H1 (cell line): ENCODE measurements around the gene KTI12. TPM values are rescaled to one million over a fixed set of nuclear protein-coding genes. Genes with fewer than 3 reads are reported as not detected.

ENCODE experiments used
- CTCF ChIA-PET: fragments of 300-600 bp; sonication (Branson Sonifier 250); formaldehyde crosslinking; loops from one replicate; lab custom pipeline; 2021; ENCODE audit not compliant: partially characterized antibody; lab: Charles Lee
- POLR2A ChIA-PET: fragments of 300-600 bp; sonication (Branson Sonifier 250); formaldehyde crosslinking; loops from one replicate; lab custom pipeline; 2021; ENCODE audit warnings: inconsistent platforms; ENCODE audit not compliant: partially characterized antibody; lab: Charles Lee
- DNase-seq, 2 experiments: peaks; one replicate each; pipeline versions ENCODE4 v3.0.0 to v3.0.0-alpha.2; 2010 to 2022; ENCODE audit warnings: low spot score in 2 of 2, low read depth in 1 of 2, mixed read lengths in 1 of 2
- FAIRE-seq: peaks from 2 replicates; lab custom pipeline; 2011; peaks lifted over from hg19 to GRCh38; lab: Jason Lieb, UNC
- H2AFZ ChIP-seq: 2 replicates; pipeline ENCODE4 v1.8.1; 2012; ENCODE audit warnings: low read length, inconsistent platforms
- H2AK5ac ChIP-seq: 2 replicates; pipeline ENCODE4 v1.6.1; 2013; ENCODE audit warnings: low read depth, low read length
- H2BK120ac ChIP-seq: replicated peaks from 2 replicates; pipeline ENCODE3; 2013; ENCODE audit warnings: low read depth, low read length, inconsistent platforms
- H2BK12ac ChIP-seq: 2 replicates; pipeline ENCODE4 v1.6.1; 2013; ENCODE audit warnings: low read depth, low read length
- H2BK15ac ChIP-seq: 2 replicates; pipeline ENCODE4 v1.6.1; 2013; ENCODE audit warnings: low read length
- H2BK20ac ChIP-seq: 2 replicates; pipeline ENCODE4 v1.6.1; 2013; ENCODE audit warnings: low read length
- H2BK5ac ChIP-seq: 2 replicates; pipeline ENCODE4 v1.6.1; 2013; ENCODE audit warnings: low read depth, low read length
- H3K14ac ChIP-seq: 2 replicates; pipeline ENCODE4 v1.6.1; 2013; ENCODE audit warnings: inconsistent platforms; ENCODE audit not compliant: insufficient read length
- H3K18ac ChIP-seq: 2 replicates; pipeline ENCODE4 v1.6.1; 2013; ENCODE audit warnings: low read length; ENCODE audit errors: extremely low read depth
- H3K23ac ChIP-seq: 2 replicates; pipeline ENCODE4 v1.6.1; 2013; ENCODE audit warnings: inconsistent platforms; ENCODE audit not compliant: insufficient read length
- H3K23me2 ChIP-seq: 2 replicates; pipeline ENCODE4 v1.6.1; 2013; ENCODE audit warnings: low read depth, low read length
- H3K27ac ChIP-seq: 2 replicates; pipeline ENCODE4 v1.6.1; 2011; ENCODE audit warnings: low read depth, low read length, inconsistent platforms
- H3K27me3 ChIP-seq, 4 experiments: replicated peaks in 1 of 4; 1 replicate in 1 of 4; 2 replicates in 3 of 4; pipeline versions ENCODE4 v1.6.1 to v1.8.1; 2011 to 2013; ENCODE audit warnings: low read length in 3 of 4, mild to moderate bottlenecking in 3 of 4, inconsistent platforms in 2 of 4, mixed read lengths in 2 of 4, moderate library complexity in 1 of 4; ENCODE audit not compliant: control insufficient read depth in 3 of 4, insufficient read depth in 3 of 4; ENCODE audit errors: extremely low read depth in 1 of 4
- H3K36me3 ChIP-seq, 4 experiments: 2 replicates each; pipeline versions ENCODE4 v1.6.1 to v1.8.1; 2011 to 2013; ENCODE audit warnings: mild to moderate bottlenecking in 4 of 4, low read length in 3 of 4, moderate library complexity in 2 of 4, control low read depth in 1 of 4, inconsistent platforms in 1 of 4; ENCODE audit not compliant: insufficient read depth in 4 of 4, control insufficient read depth in 2 of 4
- H3K4ac ChIP-seq: replicated peaks from 2 replicates; pipeline ENCODE3; 2013; ENCODE audit warnings: low read length, low read depth, mixed read lengths, inconsistent platforms; ENCODE audit not compliant: insufficient read length
- H3K4me1 ChIP-seq, 4 experiments: replicated peaks in 1 of 4; 1 replicate in 1 of 4; 2 replicates in 3 of 4; pipeline versions ENCODE4 v1.6.1 to v1.8.1; 2011 to 2013; ENCODE audit warnings: low read length in 3 of 4, inconsistent platforms in 2 of 4, mixed read lengths in 1 of 4; ENCODE audit not compliant: insufficient read depth in 4 of 4, control insufficient read depth in 3 of 4
- H3K4me2 ChIP-seq, 2 experiments: 2 replicates each; pipeline versions ENCODE4 v1.6.1 to v1.8.1; 2011 to 2013; ENCODE audit warnings: low read depth in 2 of 2, low read length in 2 of 2, control low read depth in 1 of 2, inconsistent platforms in 1 of 2, mild to moderate bottlenecking in 1 of 2; ENCODE audit not compliant: insufficient read depth in 1 of 2
- H3K4me3 ChIP-seq, 4 experiments: fragments of 200-600, 300-600 bp in 1 of 4; sonication (generic), shearing (Covaris generic), sonication (Bioruptor Twin) in 1 of 4; 2 replicates each; pipeline versions ENCODE4 v1.5.1 to v1.8.1; 2011 to 2016; ENCODE audit warnings: low read length in 4 of 4, low read depth in 3 of 4, control low read depth in 2 of 4, inconsistent platforms in 2 of 4, mild to moderate bottlenecking in 2 of 4, mixed read lengths in 1 of 4, moderate library complexity in 1 of 4; ENCODE audit not compliant: insufficient read depth in 2 of 4; ENCODE audit errors: extremely low read depth in 1 of 4
- H3K56ac ChIP-seq: replicated peaks from 2 replicates; pipeline ENCODE3; 2013; ENCODE audit warnings: low read depth, mild to moderate bottlenecking, mixed read lengths, low read length, inconsistent platforms; ENCODE audit not compliant: insufficient read length
- H3K79me1 ChIP-seq: 2 replicates; pipeline ENCODE4 v1.6.1; 2013; ENCODE audit warnings: low read depth, low read length, control low read depth
- H3K79me2 ChIP-seq, 2 experiments: 2 replicates each; pipeline versions ENCODE4 v1.6.1 to v1.8.1; 2012 to 2013; ENCODE audit warnings: low read length in 2 of 2, mild to moderate bottlenecking in 2 of 2, inconsistent platforms in 1 of 2; ENCODE audit not compliant: insufficient read depth in 2 of 2, control insufficient read depth in 1 of 2
- H3K9ac ChIP-seq, 4 experiments: replicated peaks in 1 of 4; 1 replicate in 1 of 4; 2 replicates in 3 of 4; pipeline versions ENCODE4 v1.6.1 to v1.8.1; 2011 to 2013; ENCODE audit warnings: low read depth in 3 of 4, low read length in 3 of 4, control low read depth in 2 of 4, mild to moderate bottlenecking in 2 of 4, moderate library complexity in 2 of 4, inconsistent platforms in 1 of 4; ENCODE audit errors: extremely low read depth in 1 of 4
- H3K9me3 ChIP-seq, 2 experiments: 2 replicates each; pipeline versions ENCODE4 v1.6.1 to v1.8.1; 2012 to 2013; ENCODE audit warnings: mild to moderate bottlenecking in 2 of 2, moderate library complexity in 2 of 2, control low read depth in 1 of 2, inconsistent platforms in 1 of 2, low read depth in 1 of 2, low read length in 1 of 2, mixed read lengths in 1 of 2; ENCODE audit not compliant: insufficient read depth in 2 of 2
- H4K20me1 ChIP-seq, 2 experiments: replicated peaks in 1 of 2; 2 replicates each; pipeline versions ENCODE3 to v1.8.1; 2011 to 2013; ENCODE audit warnings: inconsistent platforms in 2 of 2, low read length in 2 of 2, mild to moderate bottlenecking in 1 of 2; ENCODE audit not compliant: insufficient read depth in 2 of 2, control insufficient read depth in 1 of 2
- H4K5ac ChIP-seq: 2 replicates; pipeline ENCODE4 v1.6.1; 2013; ENCODE audit warnings: low read length, low read depth, mixed read lengths, inconsistent platforms; ENCODE audit not compliant: insufficient read length
- H4K8ac ChIP-seq: 2 replicates; pipeline ENCODE4 v1.8.0; 2013; ENCODE audit warnings: mild to moderate bottlenecking, moderate library complexity, low read length, inconsistent platforms; ENCODE audit not compliant: insufficient read depth; ENCODE audit errors: extremely low read depth
- H4K91ac ChIP-seq: replicated peaks from 2 replicates; pipeline ENCODE3; 2013; ENCODE audit warnings: low read length, mixed read lengths, inconsistent platforms; ENCODE audit not compliant: insufficient read length
- ATF2 ChIP-seq: IDR thresholded peaks from 2 replicates; pipeline ENCODE4 v1.6.1; 2012; ENCODE audit warnings: low read length, inconsistent platforms
- WGBS, 2 experiments: shearing (Covaris generic) in 1 of 2; methylation state at CpG; one replicate each; pipeline versions ENCODE4 v1.1.6 to v1.1.7; 2013 to 2015; ENCODE audit warnings: low lambda C conversion rate in 2 of 2, mixed read lengths in 2 of 2, inconsistent platforms in 1 of 2, low coverage in 1 of 2, missing lambda C conversion rate in 1 of 2; ENCODE audit not compliant: insufficient replicate concordance in 2 of 2, insufficient coverage in 1 of 2, insufficient read length in 1 of 2; ENCODE audit errors: extremely low coverage in 1 of 2, missing lambda C conversion rate in 1 of 2; 5-methylcytosine and 5-hydroxymethylcytosine counted together
- polyA plus RNA-seq, 7 experiments: library from polyadenylated mRNA; depleted of rRNA in 3 of 7; stranded (reverse) in 5 of 7; unstranded in 2 of 7; fragments of >200 nt in 5 of 7; fragments of 200-250 nt in 2 of 7; gene quantifications; 1 replicate in 5 of 7; 2 replicates in 1 of 7; 4 replicates in 1 of 7; pipeline versions ENCODE4 v1.2.1 to v1.2.3, GENCODE V29; 2011 to 2013; ENCODE audit warnings: missing spikeins in 2 of 7, mixed read lengths in 2 of 7
- total RNA-seq: library from RNA; stranded (reverse); fragmentation: NEBNext Ultra II Directional; extraction: Animal tissue kit (Norgen Biotek cat#: 25700); gene quantifications from 2 replicates; pipeline ENCODE4 v1.2.1, GENCODE V29; 2021

The KTI12 gene
- total and polyA plus RNA-seq, 2 of the 8 experiments (the other 6 are each of a cell fraction or from before 2014, with no cell fraction given), result 7.5 to 16.2 TPM

- Histone ChIP-seq H2BK5ac (peak within 1 kb of the TSS; percentile 97), H3K79me2 (peaks cover 17 to 80% of the 10 kb centered on the region in 2 experiments), H2BK15ac (peak within 1 kb of the TSS; percentile 74; the same call in 1 of the 2 replicates), H3K4ac (peak within 1 kb of the TSS; percentile 89), H3K4me1 (peaks cover 0 to 7% (median 2%) of the 10 kb centered on the region in 4 experiments; a peak in 3 of 7 replicates), H4K91ac (peak within 1 kb of the TSS; percentile 90), H2BK120ac (peak within 1 kb of the TSS; percentile 41), H3K4me3 (peak within 1 kb of the TSS; percentile 87 to 98 (median 92)), H4K8ac (peak within 1 kb of the TSS; percentile 99; the same call in 1 of the 2 replicates), H3K4me2 (peak within 1 kb of the TSS; percentile 79 to 96), H4K20me1 (peaks cover 0 to 6% of the 10 kb centered on the region in 2 experiments), H2AFZ (peak within 1 kb of the TSS; percentile 11; the same call in 1 of the 2 replicates), H3K9me3 (no peaks in the 10 kb centered on the region), H3K27ac (peak within 1 kb of the TSS; percentile 93), H3K18ac (peak within 1 kb of the TSS; percentile 86), H3K14ac (peak within 1 kb of the TSS; percentile 62), H3K23ac (no peak within 1 kb of the TSS), H2BK20ac (no peak within 1 kb of the TSS), H2AK5ac (peak within 1 kb of the TSS; percentile 77; the same call in 1 of the 2 replicates), H3K9ac (peak within 1 kb of the TSS; percentile 90 to 99 (median 94)), H3K79me1 (peaks cover 6% of the 10 kb centered on the region), H3K56ac (peak within 1 kb of the TSS; percentile 82), H4K5ac (peak within 1 kb of the TSS; percentile 92), H2BK12ac (peak within 1 kb of the TSS; percentile 63), H3K27me3 (no peaks in the 10 kb centered on the region), H3K23me2 (peaks cover 11% of the 10 kb centered on the region; the same call in 1 of the 2 replicates), H3K36me3 (peaks cover 8 to 35% (median 20%) of the 10 kb centered on the region in 4 experiments)
- DNase-seq, result peak; percentile 73 to 95
- ChIA-PET CTCF (interaction anchor here (1.3 kb wide), 1 partner anchor 159 kb away, joined by 5 read pairs; no protein-coding TSS in a partner anchor), POLR2A (interaction anchor here (0.6 to 5.4 kb wide), 33 partner anchors 8 to 634 kb away, joined by 3 to 61 read pairs (median 4); partner anchors contain the start of genes CC2D1B, KTI12, ORC1 and PRPF38A)
- 1% methylated on average over 37 of the region's 54 CpGs; no CpG with 5 or more reads in 1 of the 2 experiments for WGBS, 2 experiments
- FAIRE-seq, result no peak
- no peak for TF ChIP-seq ATF2
Measured at GRCh38 chr1:52056163-52056936, 22.7 kb upstream of the KTI12 start, which contains the start of gene BTF3L4. Gene BTF3L4 (plus strand): TSS chr1:52056295. CDS start chr1:52059848, 3,553 bp downstream.
